Fibroblast of villous mesenchyme (primary cell): Measurements from ENCODE around the gene FNDC5. TPM values are rescaled to one million over a fixed set of nuclear protein-coding genes. Genes with fewer than 3 reads are reported as not detected.
A peak's percentile ranks its signal among the peaks of the same experiment; 100 is the strongest.

Source experiments
- DNase-seq: peaks from one replicate; pipeline ENCODE4 v3.0.0-alpha.2; 2010; ENCODE audit warnings: low read depth
- H3K4me3 ChIP-seq: 2 replicates; pipeline ENCODE4 v1.5.1; 2011; ENCODE audit warnings: low read depth, mild to moderate bottlenecking, low read length
- CTCF ChIP-seq: IDR thresholded peaks from 2 replicates; pipeline ENCODE4 v1.5.1; 2012; ENCODE audit warnings: low read depth, mild to moderate bottlenecking, low read length; ENCODE audit not compliant: insufficient read depth
- total RNA-seq: library from RNA; depleted of rRNA; stranded (reverse); fragments of >200 nt; gene quantifications from 2 replicates; pipeline ENCODE4 v1.2.3, GENCODE V29; 2012

Gene FNDC5
- total RNA-seq, 1 donor = 0.43 TPM

GRCh38 chr1:32886828-32887414 lies 16.2 kb upstream of the FNDC5 start:
- H3K4me3 ChIP-seq = no peak overlapping the region
- no peak for TF ChIP-seq CTCF
- DNase-seq = no peak

- DNase-seq = peak; percentile 67
- no peak within 1 kb of the TSS for H3K4me3 ChIP-seq
- peak; percentile 71 for TF ChIP-seq CTCF
Observed at GRCh38 chr1:32886004-32886827, 15.5 kb upstream of the FNDC5 start, which contains the start of gene HPCA. HPCA (plus strand) TSS chr1:32886491; CDS start chr1:32888899, 2,408 bp downstream.

- DNase-seq = no peak
Observed at GRCh38 chr1:32885676-32886003, 14.9 kb upstream of the FNDC5 start.

GRCh38 chr1:32884726-32885125 lies 14.0 kb upstream of the FNDC5 start:
- no peak for TF ChIP-seq CTCF
- no peak for DNase-seq
- H3K4me3 ChIP-seq = no peak overlapping the region

More at GRCh38 chr1:32885676-32886003, 14.9 kb upstream of the FNDC5 start:
- no peak for TF ChIP-seq CTCF
- H3K4me3 ChIP-seq = no peak overlapping the region

GRCh38 chr1:32884032-32884372 lies 13.3 kb upstream of the FNDC5 start:
- no peak overlapping the region for H3K4me3 ChIP-seq
- no peak for DNase-seq
- no peak for TF ChIP-seq CTCF

GRCh38 chr1:32883338-32884031 lies 12.8 kb upstream of the FNDC5 start:
- no peak overlapping the region for H3K4me3 ChIP-seq
- no peak for DNase-seq
- no peak for TF ChIP-seq CTCF
